Endothelial cell of umbilical vein (primary cell): ENCODE results near the gene LRRN4CL. TPM values are rescaled to one million over a fixed set of nuclear protein-coding genes. Genes with fewer than 3 reads are reported as not detected.

Experiments
- BruUV-seq: library from RNA; stranded (reverse); fragments of 400-500 nt; replicated peaks from 2 replicates; lab custom pipeline; 2021; lab: Mats Ljungman, UMichigan
- CTCF ChIA-PET: fragments of 300-600, 350-600 bp; sonication (Branson Sonifier 250); formaldehyde crosslinking; loops from one replicate; lab custom pipeline; 2021; ENCODE audit warnings: antibody characterized with exemption, inconsistent platforms; lab: Charles Lee
- POLR2A ChIA-PET: fragments of 300-600, 350-600 bp; sonication (Branson Sonifier 250); formaldehyde crosslinking; loops from one replicate; lab custom pipeline; 2021; ENCODE audit warnings: antibody characterized with exemption, inconsistent platforms; lab: Charles Lee
- DNase-seq: peaks from one replicate; pipeline ENCODE4 v3.0.0-alpha.2; 2011; ENCODE audit warnings: low read depth, low spot score
- FAIRE-seq: peaks from 2 replicates; lab custom pipeline; 2011; peaks lifted over from hg19 to GRCh38; lab: Jason Lieb, UNC
- H2AFZ ChIP-seq: 2 replicates; pipeline ENCODE4 v1.6.0; 2012; ENCODE audit warnings: low read depth, low read length, control low read depth, inconsistent platforms
- H3K27ac ChIP-seq: 2 replicates; pipeline ENCODE4 v1.5.1; 2011; ENCODE audit warnings: low read depth, mild to moderate bottlenecking, control low read depth, low read length, moderate library complexity; ENCODE audit not compliant: insufficient read depth
- H3K27me3 ChIP-seq, 2 experiments: 2 replicates each; pipeline versions ENCODE4 v1.6.0 to v1.6.1; 2011; ENCODE audit warnings: low read length in 2 of 2, mixed read lengths in 1 of 2; ENCODE audit not compliant: control insufficient read depth in 2 of 2, insufficient read depth in 2 of 2
- H3K36me3 ChIP-seq, 2 experiments: 2 replicates in 1 of 2; 3 replicates in 1 of 2; pipeline ENCODE4 v1.5.1; 2011; ENCODE audit warnings: low read length in 2 of 2, mild to moderate bottlenecking in 1 of 2, moderate library complexity in 1 of 2; ENCODE audit not compliant: control insufficient read depth in 2 of 2, insufficient read depth in 2 of 2; ENCODE audit errors: extremely low read depth in 1 of 2
- H3K4me1 ChIP-seq: 3 replicates; pipeline ENCODE4 v1.5.1; 2011; ENCODE audit warnings: mild to moderate bottlenecking, low read length; ENCODE audit not compliant: control insufficient read depth, insufficient read depth; ENCODE audit errors: extremely low read depth
- H3K4me2 ChIP-seq: 2 replicates; pipeline ENCODE4 v1.6.1; 2011; ENCODE audit warnings: low read length, control low read depth, mixed read lengths; ENCODE audit not compliant: insufficient read depth
- H3K4me3 ChIP-seq, 3 experiments: fragments of 200-600 bp in 1 of 3; sonication (generic), shearing (Covaris generic) in 1 of 3; replicated peaks in 1 of 3; 2 replicates each; pipeline ENCODE4 v1.5.1; 2011 to 2016; ENCODE audit warnings: control low read depth in 3 of 3, low read length in 3 of 3, mild to moderate bottlenecking in 2 of 3, inconsistent platforms in 1 of 3, low read depth in 1 of 3, moderate library complexity in 1 of 3; ENCODE audit not compliant: insufficient read depth in 1 of 3
- H3K79me2 ChIP-seq: 2 replicates; pipeline ENCODE4 v1.6.0; 2012; ENCODE audit warnings: low read length, inconsistent platforms; ENCODE audit not compliant: control insufficient read depth, insufficient read depth
- H3K9ac ChIP-seq: replicated peaks from 2 replicates; pipeline ENCODE3; 2011; ENCODE audit warnings: low read length, control low read depth; ENCODE audit not compliant: insufficient read depth; ENCODE audit errors: extremely low read depth
- H3K9me1 ChIP-seq: replicated peaks from 3 replicates; pipeline ENCODE4 v1.6.0; 2011; ENCODE audit warnings: mild to moderate bottlenecking, low read length; ENCODE audit not compliant: control insufficient read depth, insufficient read depth; ENCODE audit errors: extremely low read depth
- H3K9me3 ChIP-seq: replicated peaks from 2 replicates; pipeline ENCODE4 v1.5.1; 2012; ENCODE audit warnings: low read length, inconsistent platforms; ENCODE audit not compliant: control insufficient read depth, insufficient read depth
- H4K20me1 ChIP-seq: replicated peaks from 2 replicates; pipeline ENCODE3; 2011; ENCODE audit warnings: mild to moderate bottlenecking, low read length; ENCODE audit not compliant: control insufficient read depth, insufficient read depth; ENCODE audit errors: extremely low read depth
- EZH2 ChIP-seq: IDR thresholded peaks from 2 replicates; pipeline ENCODE4 v1.6.1; 2012; ENCODE audit warnings: borderline replicate concordance, low read depth, mild to moderate bottlenecking, moderate library complexity, low read length, inconsistent platforms; ENCODE audit not compliant: severe bottlenecking
- FOS ChIP-seq: IDR thresholded peaks from 2 replicates; pipeline ENCODE4 v1.6.1; 2011; ENCODE audit warnings: mild to moderate bottlenecking, low read length, moderate library complexity, borderline replicate concordance; ENCODE audit not compliant: insufficient read depth
- GATA2 ChIP-seq: IDR thresholded peaks from 2 replicates; pipeline ENCODE4 v1.7.0; 2011; ENCODE audit warnings: low read depth, mild to moderate bottlenecking, moderate library complexity, mixed read lengths, low read length; ENCODE audit not compliant: insufficient read length, insufficient read depth
- JUN ChIP-seq: IDR thresholded peaks from 2 replicates; pipeline ENCODE4 v1.6.1; 2011; ENCODE audit warnings: borderline replicate concordance, low read depth; ENCODE audit not compliant: insufficient read length, insufficient read depth
- MYC ChIP-seq: IDR thresholded peaks from one replicate; pipeline ENCODE4 v1.6.1; 2011; ENCODE audit warnings: mild to moderate bottlenecking, low read depth, low read length
- POLR2A ChIP-seq: IDR thresholded peaks from 2 replicates; pipeline ENCODE4 v1.6.1; 2012; ENCODE audit warnings: low read depth, mild to moderate bottlenecking, control low read depth, low read length
- POLR2AphosphoS5 ChIP-seq: IDR thresholded peaks from 2 replicates; pipeline ENCODE4 v1.6.1; 2012; ENCODE audit warnings: low read depth, mild to moderate bottlenecking, control low read depth, low read length, moderate library complexity; ENCODE audit not compliant: insufficient read depth
- dilution Hi-C: fragments of 300-500 bp; cut with MboI; formaldehyde crosslinking; loops from one replicate; pipeline ENCODE4 v1.15.0; 2019; ENCODE audit warnings: low sequenced_read_pairs; ENCODE audit not compliant: extremely low pct_ligation_motif_present
- intact Hi-C: fragments of 100-400 bp; cut with micrococcal nuclease; formaldehyde crosslinking; loops from one replicate; pipeline ENCODE4 v1.10.0; 2022
- polyA plus RNA-seq, 4 experiments: library from polyadenylated mRNA; depleted of rRNA in 3 of 4; stranded (reverse) in 3 of 4; unstranded in 1 of 4; fragments of >200 nt; gene quantifications; 2 replicates each; pipeline versions ENCODE4 v1.2.1 to v1.2.3, GENCODE V29; 2011 to 2012; ENCODE audit warnings: missing spikeins in 1 of 4
- total RNA-seq: library from RNA; stranded (reverse); gene quantifications from 2 replicates; pipeline ENCODE4 v1.2.3, GENCODE V29; 2021
- TF ChIP-seq, protein P1 (sequence below): IDR thresholded peaks from 2 replicates; pipeline ENCODE4 v1.6.1; 2011; ENCODE audit not compliant: insufficient read depth, insufficient read length
- TF ChIP-seq, protein P2 (sequence below), 2 donors: IDR thresholded peaks; 1 replicate in 1 of 2; 2 replicates in 1 of 2; pipeline ENCODE4 v1.5.1; 2011; ENCODE audit warnings: low read length in 2 of 2, mild to moderate bottlenecking in 2 of 2, moderate library complexity in 2 of 2, control low read depth in 1 of 2, inconsistent platforms in 1 of 2, low read depth in 1 of 2; ENCODE audit not compliant: insufficient read depth in 1 of 2; ENCODE audit errors: extremely low read depth in 1 of 2

Gene LRRN4CL
- total and polyA plus RNA-seq, 2 donors (not counting 3 experiments of a cell fraction or from before 2014, with no cell fraction given): 0.20 TPM; not detected in 1

DNA sequence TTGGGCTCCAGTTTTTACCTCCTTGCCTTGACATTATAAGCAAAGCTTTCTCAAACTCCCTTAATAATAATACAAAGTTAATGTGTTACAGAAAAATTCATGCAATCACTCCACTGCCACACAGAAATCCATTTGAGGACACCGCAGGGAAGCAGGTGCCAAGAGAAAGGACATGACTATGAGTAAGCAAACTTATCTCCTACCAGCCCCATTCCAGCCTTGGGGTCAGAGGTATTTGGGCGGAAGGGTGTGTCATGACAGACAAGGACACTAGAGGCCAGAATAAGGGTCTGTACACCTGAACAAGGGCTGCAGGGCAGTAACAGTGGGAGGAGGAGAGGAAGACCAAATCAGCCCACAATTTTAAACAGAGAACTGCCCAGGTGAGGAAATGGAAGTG is 24.0 kb upstream of the LRRN4CL start:
- H3K9me3 ChIP-seq: no peaks in the 10 kb centered on the region
- ChIA-PET POLR2A (no interaction called here), CTCF (interaction anchor here (0.7 to 1.2 kb wide), 2 partner anchors 11 to 289 kb away, joined by 3 read pairs; no protein-coding TSS in a partner anchor)
- no peaks in the 10 kb centered on the region for H3K27me3 ChIP-seq
- H3K9ac ChIP-seq: no peak overlapping the region
- FAIRE-seq: no peak
- intact Hi-C loops: no loop called here
- H3K9me1 ChIP-seq: no peaks in the 10 kb centered on the region
- H3K36me3 ChIP-seq: peaks cover 31 to 39% of the 10 kb centered on the region in 2 experiments
- BruUV-seq: no TSS peak
- no peak for DNase-seq
- H2AFZ ChIP-seq: no peak overlapping the region
- H3K4me3 ChIP-seq: no peak overlapping the region
- dilution Hi-C loops: no loop called here
- no peaks in the 10 kb centered on the region for H4K20me1 ChIP-seq
- H3K4me2 ChIP-seq: no peak overlapping the region
- TF ChIP-seq FOS: no peak
- no peak for TF ChIP-seq POLR2A
- no peak for TF ChIP-seq EZH2
- TF ChIP-seq, protein P1, sequence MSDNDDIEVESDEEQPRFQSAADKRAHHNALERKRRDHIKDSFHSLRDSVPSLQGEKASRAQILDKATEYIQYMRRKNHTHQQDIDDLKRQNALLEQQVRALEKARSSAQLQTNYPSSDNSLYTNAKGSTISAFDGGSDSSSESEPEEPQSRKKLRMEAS: no peak
- no peak for TF ChIP-seq GATA2
- TF ChIP-seq, protein P2, sequence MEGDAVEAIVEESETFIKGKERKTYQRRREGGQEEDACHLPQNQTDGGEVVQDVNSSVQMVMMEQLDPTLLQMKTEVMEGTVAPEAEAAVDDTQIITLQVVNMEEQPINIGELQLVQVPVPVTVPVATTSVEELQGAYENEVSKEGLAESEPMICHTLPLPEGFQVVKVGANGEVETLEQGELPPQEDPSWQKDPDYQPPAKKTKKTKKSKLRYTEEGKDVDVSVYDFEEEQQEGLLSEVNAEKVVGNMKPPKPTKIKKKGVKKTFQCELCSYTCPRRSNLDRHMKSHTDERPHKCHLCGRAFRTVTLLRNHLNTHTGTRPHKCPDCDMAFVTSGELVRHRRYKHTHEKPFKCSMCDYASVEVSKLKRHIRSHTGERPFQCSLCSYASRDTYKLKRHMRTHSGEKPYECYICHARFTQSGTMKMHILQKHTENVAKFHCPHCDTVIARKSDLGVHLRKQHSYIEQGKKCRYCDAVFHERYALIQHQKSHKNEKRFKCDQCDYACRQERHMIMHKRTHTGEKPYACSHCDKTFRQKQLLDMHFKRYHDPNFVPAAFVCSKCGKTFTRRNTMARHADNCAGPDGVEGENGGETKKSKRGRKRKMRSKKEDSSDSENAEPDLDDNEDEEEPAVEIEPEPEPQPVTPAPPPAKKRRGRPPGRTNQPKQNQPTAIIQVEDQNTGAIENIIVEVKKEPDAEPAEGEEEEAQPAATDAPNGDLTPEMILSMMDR (IDR thresholded peaks at IDR 0.05; ENCODE audit: extremely low read depth in 1 of 2, insufficient read depth in 1 of 2, low read depth in 1 of 2, low read length in 2 of 2): no peak
- TF ChIP-seq POLR2AphosphoS5: no peak
- TF ChIP-seq JUN: no peak
- no peak for TF ChIP-seq MYC
- no peak overlapping the region for H3K27ac ChIP-seq
- H3K79me2 ChIP-seq: peaks cover 20% of the 10 kb centered on the region
- H3K4me1 ChIP-seq: peaks cover 12% of the 10 kb centered on the region
